HG03558 (cell line): Measurements from ENCODE around the gene ARMC2.
A peak's percentile ranks its signal among the peaks of the same experiment; 100 is the strongest.

Experiments used
- ATAC-seq: cut with Tn5 transposase; IDR thresholded peaks from one replicate; pipeline ENCODE4 v1.9.1; 2021; ENCODE audit warnings: moderate number of reproducible peaks; ENCODE audit not compliant: unreplicated experiment; ENCODE audit errors: extremely low read depth

Gene ARMC2

DNA sequence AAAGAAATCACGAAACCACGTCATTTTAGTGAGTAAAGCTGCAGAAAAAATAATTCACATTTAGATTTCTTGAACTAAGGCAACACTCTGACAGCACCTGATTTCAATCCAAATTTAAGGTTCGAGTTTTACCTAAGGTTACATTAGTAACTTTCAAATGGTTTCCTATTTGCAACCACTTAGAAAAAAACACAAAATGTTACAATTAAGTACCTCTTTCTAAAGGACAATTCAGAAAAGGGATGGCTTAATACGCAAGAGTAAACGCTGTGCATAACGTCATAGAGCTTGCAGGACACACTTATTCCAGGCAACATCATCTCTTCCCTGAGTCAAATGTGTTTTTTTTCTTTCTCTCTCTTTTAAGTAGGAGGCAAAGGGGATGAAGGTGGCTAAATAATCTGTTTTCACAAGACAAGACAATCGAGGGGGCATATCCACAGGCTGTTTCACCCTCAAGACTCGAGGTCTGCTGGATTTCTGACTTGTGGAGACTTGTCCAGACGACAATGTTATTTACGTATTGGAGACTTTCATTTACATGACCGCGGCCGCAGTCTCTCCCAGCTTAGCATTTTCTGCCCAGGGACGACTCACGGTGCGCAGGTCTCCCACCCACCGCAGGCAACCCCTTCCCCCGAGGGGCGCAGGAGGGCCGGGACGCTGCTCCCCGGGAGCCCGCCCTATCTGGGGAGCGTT, 160.5 kb downstream of the ARMC2 start:
- no peak for ATAC-seq

DNA sequence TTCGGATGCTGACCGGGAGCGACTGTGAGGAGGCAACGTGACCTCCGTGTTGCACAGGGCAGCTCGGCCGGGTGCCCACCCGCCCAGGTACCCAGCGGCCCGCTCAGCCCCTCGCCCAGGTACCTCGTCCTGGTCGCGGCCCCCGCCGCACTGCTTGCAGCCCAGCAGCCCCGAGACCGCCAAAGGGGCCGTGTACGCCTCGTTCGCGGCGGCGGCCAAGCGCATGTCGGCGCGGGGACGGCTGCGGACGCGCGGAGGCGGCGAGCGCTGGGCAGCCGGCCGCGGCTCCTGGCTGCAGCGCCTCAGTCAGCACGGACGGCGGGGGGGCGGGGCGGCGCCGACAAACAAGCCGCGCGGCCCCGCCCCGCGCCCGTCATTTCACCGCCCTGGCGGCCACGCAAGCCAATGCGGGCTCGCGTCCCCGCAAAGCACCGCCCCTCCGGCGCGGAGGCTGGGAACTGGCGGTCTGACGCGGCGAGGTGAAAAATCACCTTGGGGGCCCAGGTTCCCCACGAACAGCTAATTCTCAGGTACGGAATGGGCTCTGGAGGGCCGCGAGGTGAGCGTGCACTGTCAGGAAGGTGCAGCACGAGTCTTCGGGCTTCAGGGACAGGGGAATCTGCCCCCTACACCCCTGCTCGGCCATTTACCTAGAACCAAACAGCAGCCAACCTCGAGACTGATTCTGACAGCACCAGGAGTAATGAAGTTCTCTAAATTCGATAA, 161.2 kb downstream of the ARMC2 start:
- peak; percentile 46 for ATAC-seq

DNA sequence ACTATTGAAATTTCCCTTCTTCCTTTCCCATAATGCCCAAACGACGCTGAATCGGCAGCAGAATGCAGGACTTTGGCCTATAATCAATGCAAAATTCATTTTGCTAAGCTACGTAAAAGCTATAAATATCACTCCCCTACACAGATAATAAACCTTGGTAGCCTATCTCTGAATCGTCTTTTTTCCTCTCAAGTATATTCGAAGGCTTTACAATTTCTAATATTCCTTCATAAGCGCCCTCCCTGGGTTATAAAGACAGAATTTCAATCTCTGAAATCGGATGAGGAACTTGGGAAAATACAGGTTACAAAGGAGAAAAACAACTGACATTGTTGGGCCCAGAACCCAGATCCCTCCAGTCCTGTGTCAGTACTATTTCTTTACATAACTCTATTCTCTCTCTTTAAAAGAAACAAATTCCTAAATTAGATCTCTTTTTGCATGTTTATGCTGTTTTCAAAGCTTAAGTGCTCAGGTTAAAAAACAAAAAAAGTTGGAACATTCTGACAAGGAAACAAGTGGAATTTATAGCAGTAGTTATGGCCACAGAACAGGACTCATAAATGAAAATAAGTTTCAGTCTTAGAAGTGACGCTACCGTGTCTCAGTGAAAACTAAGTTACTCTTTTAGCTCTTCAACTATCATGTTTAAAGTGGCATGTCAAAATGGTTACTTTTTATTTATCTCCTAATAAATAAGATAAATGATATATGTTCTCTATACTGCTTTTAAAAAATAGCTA, 161.9 kb downstream of the ARMC2 start:
- ATAC-seq: no peak

DNA sequence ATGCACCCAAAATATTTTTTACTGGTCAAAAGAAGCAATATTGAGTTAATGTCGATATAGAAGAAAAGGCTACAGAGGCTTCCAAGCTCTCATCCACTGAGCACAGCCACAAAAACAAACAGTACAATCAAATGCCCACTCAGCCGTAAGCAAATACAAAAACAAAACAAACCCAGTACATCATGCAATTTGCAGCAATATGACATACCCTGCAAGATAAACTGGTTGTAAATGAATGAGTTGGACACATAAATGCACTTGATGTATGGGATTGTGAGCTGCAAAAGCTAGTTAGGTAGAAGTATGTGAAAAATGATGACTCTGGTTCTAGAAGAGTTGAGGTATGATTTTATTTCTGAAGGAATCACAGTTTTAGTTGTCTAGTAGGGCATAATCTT, 162.5 kb downstream of the ARMC2 start:
- ATAC-seq: no peak

DNA sequence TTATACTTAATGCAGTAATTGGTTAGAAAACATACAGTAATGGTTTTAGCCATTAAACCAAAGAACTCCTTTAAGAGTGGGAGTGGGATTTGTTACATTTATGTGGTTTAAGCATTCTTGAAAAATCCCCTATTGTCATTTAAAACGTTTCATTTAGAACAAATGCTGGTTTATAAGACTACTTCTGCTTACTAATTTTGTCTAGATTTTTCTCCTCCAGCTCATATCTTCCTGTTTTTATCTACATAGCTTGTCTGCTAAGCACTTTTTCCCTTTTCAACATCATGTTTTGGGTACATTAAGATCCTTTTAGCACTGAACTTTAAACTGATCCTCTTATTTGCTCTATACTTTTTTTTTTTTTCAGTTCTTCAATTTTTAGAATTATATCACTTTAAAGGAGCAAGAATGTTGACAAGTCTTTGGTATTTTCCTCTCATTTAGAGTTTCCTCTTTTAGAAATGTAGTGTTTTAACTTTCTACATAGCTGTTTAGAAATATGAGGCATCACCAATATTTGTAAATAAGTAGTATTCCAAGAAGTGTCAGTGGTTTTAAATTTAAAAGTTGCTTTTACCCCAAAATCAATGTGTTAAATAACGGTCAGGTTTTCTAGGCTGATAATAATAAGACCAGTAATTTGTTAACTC, 165.6 kb downstream of the ARMC2 start:
- ATAC-seq: no peak

DNA sequence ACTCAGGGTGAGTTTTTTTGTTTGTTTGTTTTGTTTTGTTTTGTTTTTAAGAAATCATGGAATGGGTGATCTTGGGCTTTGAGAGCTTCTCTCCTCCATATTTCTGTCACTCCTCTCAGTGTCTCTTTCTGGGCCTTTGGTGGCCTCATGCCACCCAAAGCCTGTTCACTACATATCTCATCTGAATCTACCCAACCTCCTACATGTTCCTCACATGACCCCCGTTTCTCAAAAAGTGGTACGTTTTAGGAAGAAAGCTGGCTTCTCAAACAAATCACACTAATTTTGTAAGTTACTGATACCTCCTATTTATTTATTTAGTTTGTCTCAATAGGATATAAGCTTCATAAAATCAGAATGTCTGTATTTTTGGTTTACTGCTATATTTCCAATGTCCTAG, 166.4 kb downstream of the ARMC2 start:
- ATAC-seq: no peak

DNA sequence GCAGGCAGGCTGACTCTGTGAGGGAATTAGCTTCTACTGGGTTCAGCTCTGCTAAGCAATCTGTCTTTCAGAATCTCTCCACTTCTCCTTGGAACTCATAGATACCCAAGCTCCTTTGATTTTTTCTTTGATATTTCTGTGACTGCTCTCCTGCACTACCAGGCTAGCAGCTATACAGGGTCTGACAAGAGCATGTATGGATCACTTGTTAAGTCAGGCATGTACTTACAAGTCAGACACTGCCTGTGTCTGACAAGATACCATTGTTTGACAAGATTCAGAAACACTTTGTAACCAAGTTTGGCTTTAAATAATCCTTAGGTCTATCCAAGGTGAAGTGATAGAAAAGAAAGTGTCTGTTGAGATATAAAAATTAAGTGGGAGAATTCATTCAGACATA, 167.0 kb downstream of the ARMC2 start:
- no peak for ATAC-seq

DNA sequence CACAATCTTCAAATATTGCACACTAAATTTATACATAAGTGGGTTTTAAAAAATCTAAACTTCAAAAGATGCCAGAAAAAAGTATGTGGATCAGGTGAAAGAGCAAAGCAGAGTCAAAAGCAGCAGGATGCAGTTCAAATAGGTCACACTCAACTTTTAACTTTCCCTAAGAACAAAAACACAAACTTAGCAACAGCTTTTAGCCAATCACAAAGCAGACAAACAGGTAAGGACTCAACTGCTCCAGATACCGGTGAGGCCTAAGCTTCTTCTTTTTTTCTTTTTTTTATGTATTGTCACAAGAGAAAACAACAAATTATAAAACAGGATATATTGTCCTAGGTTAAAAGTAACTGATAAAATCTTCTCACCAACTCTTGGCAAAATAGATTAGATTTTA, 171.7 kb downstream of the ARMC2 start:
- ATAC-seq: no peak

DNA sequence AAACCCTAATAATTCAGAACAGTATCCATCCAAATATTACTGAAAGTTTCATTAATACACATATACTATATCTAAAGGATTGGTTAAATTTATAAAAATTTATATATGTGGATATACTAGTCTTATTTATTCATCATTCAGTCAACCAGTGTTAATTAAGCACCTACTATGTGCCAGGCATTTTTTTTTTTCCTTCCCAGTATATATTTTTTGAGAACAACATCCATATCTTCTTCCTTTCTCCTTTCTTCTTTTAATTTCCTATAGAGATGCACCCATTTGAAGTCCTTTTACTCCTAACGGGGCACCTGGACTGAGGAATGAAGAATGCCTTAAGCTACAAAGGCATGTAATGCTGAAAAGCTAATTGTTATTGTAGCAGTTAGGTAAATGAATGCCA, 173.6 kb downstream of the ARMC2 start:
- no peak for ATAC-seq

DNA sequence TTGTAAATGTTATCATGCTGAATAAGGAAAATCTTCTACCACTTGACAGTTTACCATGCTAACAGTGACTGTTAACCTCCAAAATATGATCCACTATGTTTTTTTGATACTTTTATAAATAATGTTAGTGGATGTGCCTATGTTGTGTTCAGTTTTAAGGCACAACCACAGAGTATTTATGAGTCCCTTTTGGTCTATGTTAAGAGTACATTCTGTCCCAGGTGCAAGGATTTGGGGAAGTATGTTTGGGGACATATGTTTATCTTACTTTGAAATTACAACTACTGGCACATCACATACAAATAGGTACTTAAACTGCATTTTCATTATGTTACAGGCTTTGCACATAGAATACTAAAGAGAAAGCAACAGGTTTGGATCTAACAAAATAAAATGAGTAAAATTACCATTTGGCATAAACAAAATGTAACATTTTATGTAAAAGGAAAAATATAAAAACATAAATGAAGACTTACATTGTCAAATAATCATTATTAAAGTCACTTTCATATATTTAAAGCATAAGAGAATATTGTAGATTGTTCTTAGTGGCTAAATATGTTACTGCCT, 175.2 kb downstream of the ARMC2 start:
- no peak for ATAC-seq
